ENCODE data around the gene VTN. TPM values are rescaled to one million over a fixed set of nuclear protein-coding genes. Genes with fewer than 3 reads are reported as not detected.

VTN gene
- total RNA-seq, 1 experiment from 2014 or later, result 0.32 TPM

GRCh38 chr17:28397687-28398279, 27.7 kb upstream of the VTN start:
- no peak for DNase-seq (ENCODE audit: low read depth, low spot score)
- in situ Hi-C loops (cut with HindIII; ENCODE audit: low pct_unique_long_range_greater_than_20kb, low sequenced_read_pairs), result no loop called here

- in situ Hi-C loops (cut with HindIII; ENCODE audit: low pct_unique_long_range_greater_than_20kb, low sequenced_read_pairs), result no loop called here
- DNase-seq (ENCODE audit: low read depth, low spot score), result no peak
Observed at GRCh38 chr17:28397275-28397674, 27.2 kb upstream of the VTN start.

GRCh38 chr17:28396635-28397239, 26.6 kb upstream of the VTN start:
- in situ Hi-C loops (cut with HindIII; ENCODE audit: low pct_unique_long_range_greater_than_20kb, low sequenced_read_pairs), result no loop called here
- DNase-seq (ENCODE audit: low read depth, low spot score), result no peak

GRCh38 chr17:28395968-28396367, 25.9 kb upstream of the VTN start:
- DNase-seq (ENCODE audit: low read depth, low spot score), result no peak
- in situ Hi-C loops (cut with HindIII; ENCODE audit: low pct_unique_long_range_greater_than_20kb, low sequenced_read_pairs), result no loop called here

- in situ Hi-C loops (cut with HindIII; ENCODE audit: low pct_unique_long_range_greater_than_20kb, low sequenced_read_pairs), result no loop called here
- no peak for DNase-seq (ENCODE audit: low read depth, low spot score)
Observed at GRCh38 chr17:28395426-28395825, 25.3 kb upstream of the VTN start.

- DNase-seq (ENCODE audit: low read depth, low spot score), result no peak
- in situ Hi-C loops (cut with HindIII; ENCODE audit: low pct_unique_long_range_greater_than_20kb, low sequenced_read_pairs), result no loop called here
Observed at GRCh38 chr17:28394337-28395116, 24.4 kb upstream of the VTN start.

- in situ Hi-C loops (cut with HindIII; ENCODE audit: low pct_unique_long_range_greater_than_20kb, low sequenced_read_pairs), result no loop called here
- no peak for DNase-seq (ENCODE audit: low read depth, low spot score)
Observed at GRCh38 chr17:28392491-28392890, 22.4 kb upstream of the VTN start.

GRCh38 chr17:28391401-28391800, 21.3 kb upstream of the VTN start:
- peak; percentile 94 for DNase-seq (ENCODE audit: low read depth, low spot score)
- in situ Hi-C loops (cut with HindIII; ENCODE audit: low pct_unique_long_range_greater_than_20kb, low sequenced_read_pairs), result no loop called here

GRCh38 chr17:28390984-28391383, 20.9 kb upstream of the VTN start:
- DNase-seq (ENCODE audit: low read depth, low spot score), result no peak
- in situ Hi-C loops (cut with HindIII; ENCODE audit: low pct_unique_long_range_greater_than_20kb, low sequenced_read_pairs), result no loop called here

- in situ Hi-C loops (cut with HindIII; ENCODE audit: low pct_unique_long_range_greater_than_20kb, low sequenced_read_pairs), result no loop called here
- DNase-seq (ENCODE audit: low read depth, low spot score), result no peak
Observed at GRCh38 chr17:28390563-28390962, 20.5 kb upstream of the VTN start.

GRCh38 chr17:28390141-28390540, 20.0 kb upstream of the VTN start:
- DNase-seq (ENCODE audit: low read depth, low spot score), result no peak
- in situ Hi-C loops (cut with HindIII; ENCODE audit: low pct_unique_long_range_greater_than_20kb, low sequenced_read_pairs), result no loop called here

- in situ Hi-C loops (cut with HindIII; ENCODE audit: low pct_unique_long_range_greater_than_20kb, low sequenced_read_pairs), result no loop called here
- no peak for DNase-seq (ENCODE audit: low read depth, low spot score)
Observed at GRCh38 chr17:28388106-28388505, 18.0 kb upstream of the VTN start.

GRCh38 chr17:28386391-28386790, 16.3 kb upstream of the VTN start:
- in situ Hi-C loops (cut with HindIII; ENCODE audit: low pct_unique_long_range_greater_than_20kb, low sequenced_read_pairs), result no loop called here

GRCh38 chr17:28385406-28385805, 15.3 kb upstream of the VTN start:
- in situ Hi-C loops (cut with HindIII; ENCODE audit: low pct_unique_long_range_greater_than_20kb, low sequenced_read_pairs), result no loop called here
- DNase-seq (ENCODE audit: low read depth, low spot score), result no peak

More at GRCh38 chr17:28386391-28386790, 16.3 kb upstream of the VTN start:
- no peak for DNase-seq (ENCODE audit: low read depth, low spot score)

- in situ Hi-C loops (cut with HindIII; ENCODE audit: low pct_unique_long_range_greater_than_20kb, low sequenced_read_pairs), result no loop called here
- DNase-seq (ENCODE audit: low read depth, low spot score), result no peak
Observed at GRCh38 chr17:28385037-28385400, 14.9 kb upstream of the VTN start.

- in situ Hi-C loops (cut with HindIII; ENCODE audit: low pct_unique_long_range_greater_than_20kb, low sequenced_read_pairs), result no loop called here
Observed at GRCh38 chr17:28384281-28385036, 14.4 kb upstream of the VTN start.

GRCh38 chr17:28381141-28381825, 11.2 kb upstream of the VTN start:
- no peak for DNase-seq (ENCODE audit: low read depth, low spot score)
- in situ Hi-C loops (cut with HindIII; ENCODE audit: low pct_unique_long_range_greater_than_20kb, low sequenced_read_pairs), result no loop called here

More at GRCh38 chr17:28384281-28385036, 14.4 kb upstream of the VTN start:
- DNase-seq (ENCODE audit: low read depth, low spot score), result no peak
